Measurements from ENCODE around the gene CGN.

Gene CGN

GRCh38 chr1:151530461-151530860 lies 19.3 kb downstream of the CGN start:
- no peak for DNase-seq (ENCODE audit: low read depth)
- no peak overlapping the region for H3K4me3 ChIP-seq (ENCODE audit: low read length)
- TF ChIP-seq, protein P1, sequence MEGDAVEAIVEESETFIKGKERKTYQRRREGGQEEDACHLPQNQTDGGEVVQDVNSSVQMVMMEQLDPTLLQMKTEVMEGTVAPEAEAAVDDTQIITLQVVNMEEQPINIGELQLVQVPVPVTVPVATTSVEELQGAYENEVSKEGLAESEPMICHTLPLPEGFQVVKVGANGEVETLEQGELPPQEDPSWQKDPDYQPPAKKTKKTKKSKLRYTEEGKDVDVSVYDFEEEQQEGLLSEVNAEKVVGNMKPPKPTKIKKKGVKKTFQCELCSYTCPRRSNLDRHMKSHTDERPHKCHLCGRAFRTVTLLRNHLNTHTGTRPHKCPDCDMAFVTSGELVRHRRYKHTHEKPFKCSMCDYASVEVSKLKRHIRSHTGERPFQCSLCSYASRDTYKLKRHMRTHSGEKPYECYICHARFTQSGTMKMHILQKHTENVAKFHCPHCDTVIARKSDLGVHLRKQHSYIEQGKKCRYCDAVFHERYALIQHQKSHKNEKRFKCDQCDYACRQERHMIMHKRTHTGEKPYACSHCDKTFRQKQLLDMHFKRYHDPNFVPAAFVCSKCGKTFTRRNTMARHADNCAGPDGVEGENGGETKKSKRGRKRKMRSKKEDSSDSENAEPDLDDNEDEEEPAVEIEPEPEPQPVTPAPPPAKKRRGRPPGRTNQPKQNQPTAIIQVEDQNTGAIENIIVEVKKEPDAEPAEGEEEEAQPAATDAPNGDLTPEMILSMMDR (conservative IDR thresholded peaks at IDR 0.05; ENCODE audit: low read length): no peak

DNA sequence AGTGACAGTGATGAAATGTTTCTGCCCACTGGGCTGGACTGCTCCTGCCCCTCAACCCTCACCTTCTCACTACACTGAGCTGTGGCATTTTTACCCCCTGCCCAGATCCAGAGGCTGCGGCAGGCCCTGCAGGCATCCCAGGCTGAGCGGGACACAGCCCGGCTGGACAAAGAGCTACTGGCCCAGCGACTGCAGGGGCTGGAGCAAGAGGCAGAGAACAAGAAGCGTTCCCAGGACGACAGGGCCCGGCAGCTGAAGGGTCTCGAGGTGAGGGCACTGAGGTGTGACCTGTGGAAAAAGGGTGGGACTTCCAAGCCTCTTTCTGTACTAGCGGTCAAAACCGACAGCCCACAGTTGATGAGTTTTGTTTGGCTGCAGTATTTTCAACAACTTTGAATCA lies 22.7 kb downstream of the CGN start:
- no peak overlapping the region for H3K4me3 ChIP-seq (ENCODE audit: low read length)
- no peak for DNase-seq (ENCODE audit: low read depth)
- TF ChIP-seq, protein P1 (conservative IDR thresholded peaks at IDR 0.05; ENCODE audit: low read length): no peak

DNA sequence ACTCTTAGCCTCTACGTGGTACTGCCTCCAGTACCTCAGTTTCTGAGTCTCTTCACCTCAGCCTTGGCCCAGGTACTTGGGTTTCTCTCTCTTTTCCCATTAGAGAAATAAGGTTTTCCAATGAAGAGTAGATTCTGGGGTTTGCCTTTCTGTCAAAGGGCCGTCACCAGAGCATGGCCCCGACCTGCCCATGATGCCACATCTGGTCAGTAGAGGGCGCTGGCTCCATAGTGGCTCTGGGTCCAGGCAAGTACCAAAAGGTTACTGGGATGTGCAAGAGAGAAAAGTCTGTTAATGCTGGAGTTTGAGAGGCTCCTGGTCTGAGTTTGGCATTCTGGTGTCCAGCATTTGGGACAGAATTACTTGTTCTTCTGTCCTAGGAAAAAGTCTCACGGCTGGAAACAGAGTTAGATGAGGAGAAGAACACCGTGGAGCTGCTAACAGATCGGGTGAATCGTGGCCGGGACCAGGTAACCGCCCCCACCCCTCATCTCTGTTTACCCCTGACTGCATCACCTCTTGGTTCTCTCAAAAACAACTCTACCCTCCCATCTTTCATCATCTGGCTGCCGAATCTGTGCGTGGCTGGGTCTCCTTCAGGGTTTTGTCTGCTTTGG lies 23.6 kb downstream of the CGN start:
- peak; percentile 71 for DNase-seq (ENCODE audit: low read depth)
- no peak overlapping the region for H3K4me3 ChIP-seq (ENCODE audit: low read length)
- TF ChIP-seq, protein P1 (conservative IDR thresholded peaks at IDR 0.05; ENCODE audit: low read length): peak; percentile 98

DNA sequence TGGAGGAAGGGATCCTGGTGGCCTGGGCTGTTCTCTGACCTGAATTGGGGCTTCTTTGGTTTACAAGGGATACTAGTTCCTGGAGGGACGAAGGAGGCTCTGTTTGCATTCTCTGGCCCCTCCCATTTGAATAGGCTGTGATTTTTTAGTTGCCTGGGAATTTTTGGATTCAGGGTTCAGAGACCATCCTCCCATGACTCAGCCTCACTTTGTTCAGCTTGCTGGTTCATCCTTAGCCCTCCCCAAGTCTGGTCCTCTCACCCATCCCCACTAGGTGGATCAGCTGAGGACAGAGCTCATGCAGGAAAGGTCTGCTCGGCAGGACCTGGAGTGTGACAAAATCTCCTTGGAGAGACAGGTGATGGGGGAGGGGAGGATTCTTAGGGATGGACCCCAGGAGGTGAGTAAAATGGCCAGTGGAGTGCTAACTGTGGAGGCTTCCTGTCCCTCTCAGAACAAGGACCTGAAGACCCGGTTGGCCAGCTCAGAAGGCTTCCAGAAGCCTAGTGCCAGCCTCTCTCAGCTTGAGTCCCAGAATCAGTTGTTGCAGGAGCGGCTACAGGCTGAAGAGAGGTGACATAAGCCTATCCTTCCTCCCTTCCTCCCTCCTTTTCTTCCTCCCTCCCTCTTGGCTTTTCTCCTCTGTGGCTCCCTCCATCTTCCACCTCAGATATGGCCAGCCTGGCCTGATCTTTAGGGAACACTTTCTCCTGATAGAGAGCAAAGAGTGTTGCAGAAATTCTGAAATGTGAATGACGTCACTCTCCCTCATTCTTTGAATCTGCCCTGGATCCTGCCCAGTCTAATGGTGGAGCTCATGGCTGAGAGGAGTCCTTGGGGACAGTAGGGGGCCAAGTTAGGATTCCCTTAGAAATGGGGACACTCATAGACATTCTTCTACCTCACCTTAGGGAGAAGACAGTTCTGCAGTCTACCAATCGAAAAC lies 24.4 kb downstream of the CGN start:
- H3K4me3 ChIP-seq (ENCODE audit: low read length): no peak overlapping the region
- TF ChIP-seq, protein P1 (conservative IDR thresholded peaks at IDR 0.05; ENCODE audit: low read length): peak; percentile 13; the same call in 1 of the 2 replicates
- DNase-seq (ENCODE audit: low read depth): no peak

- no peak for DNase-seq (ENCODE audit: low read depth)
- TF ChIP-seq, protein P1 (conservative IDR thresholded peaks at IDR 0.05; ENCODE audit: low read length): no peak
- no peak overlapping the region for H3K4me3 ChIP-seq (ENCODE audit: low read length)
Observed at GRCh38 chr1:151536499-151536898, 25.3 kb downstream of the CGN start.

GRCh38 chr1:151537112-151537511 lies 25.9 kb downstream of the CGN start:
- TF ChIP-seq, protein P1 (conservative IDR thresholded peaks at IDR 0.05; ENCODE audit: low read length): no peak
- no peak overlapping the region for H3K4me3 ChIP-seq (ENCODE audit: low read length)
- peak; percentile 95 for DNase-seq (ENCODE audit: low read depth)
